ENCODE data around the gene GON7.
A peak's percentile ranks its signal among the peaks of the same experiment; 100 is the strongest.

Gene GON7

DNA sequence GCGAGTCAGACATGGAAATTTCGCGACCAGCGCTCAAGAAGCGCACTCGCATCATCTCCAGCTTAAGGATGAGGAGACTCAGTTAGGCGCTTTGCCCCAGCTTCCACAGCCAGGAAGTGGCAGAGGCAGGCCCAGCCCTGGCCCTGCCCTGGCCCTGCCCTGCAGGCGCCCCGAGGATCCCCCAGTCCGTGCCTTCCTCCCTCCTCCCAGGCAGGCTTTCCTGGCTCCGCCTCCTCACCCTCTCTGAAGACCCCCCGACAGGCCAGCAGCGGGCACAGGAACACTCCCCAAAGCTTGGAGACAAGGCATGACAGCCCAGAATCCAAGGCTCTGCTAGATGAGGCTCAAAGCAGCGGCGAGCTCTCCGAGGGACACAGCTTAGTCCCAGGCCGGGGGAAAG is 25.3 kb upstream of the GON7 start:
- no peak overlapping the region for H2BK15ac ChIP-seq (ENCODE audit: low read depth, poor library complexity, severe bottlenecking)
- no peak overlapping the region for H3K23ac ChIP-seq (ENCODE audit: low read length in 2 of 2)
- no peak overlapping the region for H3K4me2 ChIP-seq (ENCODE audit: low read length, poor library complexity, severe bottlenecking)
- no peak overlapping the region for H3K27ac ChIP-seq (ENCODE audit: low read length, poor library complexity, severe bottlenecking)
- H2AFZ ChIP-seq (ENCODE audit: low read depth, low read length) = no peak overlapping the region
- H2AK5ac ChIP-seq (ENCODE audit: low read length, severe bottlenecking) = no peak overlapping the region
- H2BK5ac ChIP-seq (ENCODE audit: low read depth, low read length, poor library complexity, severe bottlenecking) = no peak overlapping the region
- peaks cover 6% of the 10 kb centered on the region for H3K4me1 ChIP-seq (ENCODE audit: control insufficient read depth, insufficient read depth, low read depth, low read length)
- no peak overlapping the region for H2BK120ac ChIP-seq (ENCODE audit: low read depth, low read length)
- H4K91ac ChIP-seq (ENCODE audit: low read length) = no peak overlapping the region
- peak overlapping the region in 1 of 2 experiments; percentile 85 for H3K4me3 ChIP-seq (ENCODE audit: insufficient read depth in 1 of 2, low read depth in 1 of 2, low read length in 2 of 2)
- H3K9me3 ChIP-seq (ENCODE audit: control insufficient read depth, low read length) = no peaks in the 10 kb centered on the region
- H3K4ac ChIP-seq (ENCODE audit: low read depth in 1 of 2, low read length in 2 of 2) = no peak overlapping the region
- H3K18ac ChIP-seq (ENCODE audit: low read depth in 1 of 2, low read length in 2 of 2) = no peak overlapping the region
- peaks cover 5% of the 10 kb centered on the region for H3K79me1 ChIP-seq (replicated peaks; ENCODE audit: low read length, poor library complexity, severe bottlenecking)
- H3K14ac ChIP-seq (ENCODE audit: low read length in 2 of 2) = no peak overlapping the region
- no peak overlapping the region for H4K8ac ChIP-seq (ENCODE audit: low read length)
- H3K27me3 ChIP-seq (ENCODE audit: control insufficient read depth in 1 of 2, insufficient read depth in 1 of 2, low read length in 2 of 2) = no peaks in the 10 kb centered on the region
- 95% methylated on average over 17 of the region's 17 CpGs for WGBS
- no peak for DNase-seq
- no peak overlapping the region for H2BK12ac ChIP-seq (ENCODE audit: low read length in 2 of 2)
- peaks cover 17 to 19% of the 10 kb centered on the region in 2 experiments for H3K36me3 ChIP-seq (ENCODE audit: control insufficient read depth in 1 of 2, insufficient read depth in 2 of 2, low read depth in 1 of 2, low read length in 2 of 2)
- peak overlapping the region; percentile 86 for H3K9ac ChIP-seq (ENCODE audit: low read length)

DNA sequence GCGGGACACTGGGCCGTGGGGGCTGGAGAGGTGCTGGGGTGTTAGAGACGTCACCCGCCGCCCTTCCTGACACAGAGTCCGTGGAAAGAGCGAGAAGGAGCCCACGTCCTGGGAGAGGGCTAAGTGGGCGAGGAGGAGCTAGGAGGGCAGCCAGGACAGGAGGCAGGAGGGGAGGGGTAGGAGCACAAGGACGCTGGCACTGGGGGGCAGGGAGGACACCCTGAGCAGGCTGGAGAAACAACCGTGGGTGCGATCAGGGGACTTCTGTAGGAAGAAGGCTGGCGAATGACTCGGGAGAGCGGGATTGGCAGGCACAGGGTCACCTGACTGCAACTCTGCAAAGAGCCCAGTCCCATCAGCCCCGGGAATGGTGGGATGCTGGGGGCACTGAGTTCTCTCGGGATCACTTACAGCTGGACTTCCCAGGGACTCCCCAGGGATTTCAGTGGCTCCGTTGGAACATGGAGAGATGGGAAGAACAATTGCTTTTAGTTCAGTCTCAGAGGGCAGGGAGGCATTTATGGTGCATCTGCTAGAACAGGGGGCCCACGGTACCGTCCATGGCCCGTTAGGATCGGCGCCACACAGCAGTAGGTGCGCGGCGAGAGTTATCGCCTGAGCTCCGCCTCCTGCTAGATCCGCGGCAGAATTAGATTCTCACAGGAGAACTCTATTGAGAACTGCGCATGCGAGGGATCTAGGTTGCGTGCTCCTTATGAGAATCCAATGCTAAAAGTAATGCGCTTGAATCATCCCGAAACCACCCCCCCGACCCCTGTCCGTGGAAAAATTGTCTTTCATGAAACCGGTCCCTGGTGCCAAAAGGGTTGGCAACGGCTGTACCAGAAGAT is 24.5 kb upstream of the GON7 start:
- Histone ChIP-seq H2AFZ (ENCODE audit: low read depth, low read length) (no peak overlapping the region), H4K8ac (ENCODE audit: low read length) (peak overlapping the region; percentile 2), H3K4me1 (ENCODE audit: control insufficient read depth, insufficient read depth, low read depth, low read length) (peaks cover 7% of the 10 kb centered on the region), H3K9me3 (ENCODE audit: control insufficient read depth, low read length) (no peaks in the 10 kb centered on the region), H2AK5ac (ENCODE audit: low read length, severe bottlenecking) (no peak overlapping the region), H2BK5ac (ENCODE audit: low read depth, low read length, poor library complexity, severe bottlenecking) (no peak overlapping the region), H3K23ac (ENCODE audit: low read length in 2 of 2) (no peak overlapping the region), H2BK15ac (ENCODE audit: low read depth, poor library complexity, severe bottlenecking) (no peak overlapping the region), H3K36me3 (ENCODE audit: control insufficient read depth in 1 of 2, insufficient read depth in 2 of 2, low read depth in 1 of 2, low read length in 2 of 2) (peaks cover 23% of the 10 kb centered on the region in 2 experiments), H4K91ac (ENCODE audit: low read length) (no peak overlapping the region), H3K4ac (ENCODE audit: low read depth in 1 of 2, low read length in 2 of 2) (no peak overlapping the region), H3K4me2 (ENCODE audit: low read length, poor library complexity, severe bottlenecking) (no peak overlapping the region), H3K27ac (ENCODE audit: low read length, poor library complexity, severe bottlenecking) (no peak overlapping the region), H3K18ac (ENCODE audit: low read depth in 1 of 2, low read length in 2 of 2) (no peak overlapping the region), H3K27me3 (ENCODE audit: control insufficient read depth in 1 of 2, insufficient read depth in 1 of 2, low read length in 2 of 2) (no peaks in the 10 kb centered on the region), H3K9ac (ENCODE audit: low read length) (peak overlapping the region; percentile 86), H2BK12ac (ENCODE audit: low read length in 2 of 2) (no peak overlapping the region), H3K14ac (ENCODE audit: low read length in 2 of 2) (no peak overlapping the region), H3K79me1 (replicated peaks; ENCODE audit: low read length, poor library complexity, severe bottlenecking) (peaks cover 4% of the 10 kb centered on the region), H3K4me3 (ENCODE audit: insufficient read depth in 1 of 2, low read depth in 1 of 2, low read length in 2 of 2) (peak overlapping the region in 1 of 2 experiments; percentile 85), H2BK120ac (ENCODE audit: low read depth, low read length) (no peak overlapping the region)
- WGBS = 92% methylated on average over 39 of the region's 39 CpGs
- no peak for DNase-seq

DNA sequence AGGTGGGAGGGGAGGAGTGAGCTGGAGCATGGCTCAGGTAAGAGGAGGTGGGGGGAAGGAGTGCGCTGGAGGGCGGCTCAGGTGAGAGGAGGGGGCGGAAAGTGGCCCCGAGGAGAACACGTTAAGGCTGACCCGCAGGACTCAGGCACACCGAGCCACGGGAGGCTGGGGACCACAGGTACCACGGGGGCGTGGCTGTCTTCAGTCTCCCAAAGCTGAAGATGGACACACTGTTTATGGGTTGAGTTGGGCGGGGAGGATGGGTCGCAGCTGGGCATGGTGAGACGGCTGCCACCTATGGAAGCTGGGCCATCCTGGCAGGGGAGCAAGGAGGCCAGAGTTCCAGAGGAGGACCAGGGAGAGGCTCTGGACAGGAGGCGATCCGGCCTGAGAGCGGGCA is 23.7 kb upstream of the GON7 start:
- Histone ChIP-seq H3K36me3 (ENCODE audit: control insufficient read depth in 1 of 2, insufficient read depth in 2 of 2, low read depth in 1 of 2, low read length in 2 of 2) (peaks cover 23 to 31% of the 10 kb centered on the region in 2 experiments), H3K4me3 (ENCODE audit: insufficient read depth in 1 of 2, low read depth in 1 of 2, low read length in 2 of 2) (no peak overlapping the region), H3K79me1 (replicated peaks; ENCODE audit: low read length, poor library complexity, severe bottlenecking) (peaks cover 3% of the 10 kb centered on the region), H3K18ac (ENCODE audit: low read depth in 1 of 2, low read length in 2 of 2) (no peak overlapping the region), H4K91ac (ENCODE audit: low read length) (no peak overlapping the region), H2AFZ (ENCODE audit: low read depth, low read length) (no peak overlapping the region), H3K4me2 (ENCODE audit: low read length, poor library complexity, severe bottlenecking) (no peak overlapping the region), H3K4me1 (ENCODE audit: control insufficient read depth, insufficient read depth, low read depth, low read length) (peaks cover 7% of the 10 kb centered on the region), H3K14ac (ENCODE audit: low read length in 2 of 2) (peak overlapping the region in 1 of 2 experiments; percentile 68), H2BK12ac (ENCODE audit: low read length in 2 of 2) (no peak overlapping the region), H3K23ac (ENCODE audit: low read length in 2 of 2) (no peak overlapping the region), H2BK5ac (ENCODE audit: low read depth, low read length, poor library complexity, severe bottlenecking) (no peak overlapping the region), H3K9ac (ENCODE audit: low read length) (no peak overlapping the region), H4K8ac (ENCODE audit: low read length) (no peak overlapping the region), H3K4ac (ENCODE audit: low read depth in 1 of 2, low read length in 2 of 2) (no peak overlapping the region), H2AK5ac (ENCODE audit: low read length, severe bottlenecking) (no peak overlapping the region), H3K27ac (ENCODE audit: low read length, poor library complexity, severe bottlenecking) (no peak overlapping the region), H3K27me3 (ENCODE audit: control insufficient read depth in 1 of 2, insufficient read depth in 1 of 2, low read length in 2 of 2) (no peaks in the 10 kb centered on the region), H3K9me3 (ENCODE audit: control insufficient read depth, low read length) (no peaks in the 10 kb centered on the region), H2BK120ac (ENCODE audit: low read depth, low read length) (no peak overlapping the region), H2BK15ac (ENCODE audit: low read depth, poor library complexity, severe bottlenecking) (no peak overlapping the region)
- 97% methylated on average over 16 of the region's 16 CpGs for WGBS
- DNase-seq = no peak

DNA sequence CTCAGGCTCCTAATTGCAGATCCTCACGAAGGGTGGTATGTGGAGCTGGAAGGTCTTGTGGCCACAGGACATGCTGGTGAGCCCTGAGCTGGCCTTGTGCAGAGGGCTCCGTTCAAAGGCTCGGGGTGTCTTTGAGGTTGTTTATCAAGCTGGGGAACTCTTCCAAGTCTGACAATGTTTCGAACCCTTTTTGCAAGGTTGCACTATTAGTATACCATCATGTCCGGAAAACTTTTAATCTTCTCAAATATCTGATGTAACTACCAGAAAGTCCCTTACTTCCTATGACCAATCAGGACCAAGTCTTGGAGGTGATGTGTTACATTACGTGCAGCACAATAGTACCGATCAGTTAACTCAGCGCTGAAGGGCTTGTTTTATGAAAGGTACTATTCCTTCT is 21.7 kb upstream of the GON7 start:
- 100% methylated on average over 5 of the region's 8 CpGs for WGBS
- H3K14ac ChIP-seq (ENCODE audit: low read length in 2 of 2) = no peak overlapping the region
- no peak overlapping the region for H3K9ac ChIP-seq (ENCODE audit: low read length)
- H2BK15ac ChIP-seq (ENCODE audit: low read depth, poor library complexity, severe bottlenecking) = no peak overlapping the region
- H3K23ac ChIP-seq (ENCODE audit: low read length in 2 of 2) = no peak overlapping the region
- no peak overlapping the region for H2AFZ ChIP-seq (ENCODE audit: low read depth, low read length)
- no peak overlapping the region for H3K27ac ChIP-seq (ENCODE audit: low read length, poor library complexity, severe bottlenecking)
- H3K4ac ChIP-seq (ENCODE audit: low read depth in 1 of 2, low read length in 2 of 2) = no peak overlapping the region
- peaks cover 2% of the 10 kb centered on the region for H3K4me1 ChIP-seq (ENCODE audit: control insufficient read depth, insufficient read depth, low read depth, low read length)
- H4K8ac ChIP-seq (ENCODE audit: low read length) = no peak overlapping the region
- H3K4me2 ChIP-seq (ENCODE audit: low read length, poor library complexity, severe bottlenecking) = no peak overlapping the region
- no peak overlapping the region for H3K4me3 ChIP-seq (ENCODE audit: insufficient read depth in 1 of 2, low read depth in 1 of 2, low read length in 2 of 2)
- H3K18ac ChIP-seq (ENCODE audit: low read depth in 1 of 2, low read length in 2 of 2) = no peak overlapping the region
- H2BK120ac ChIP-seq (ENCODE audit: low read depth, low read length) = no peak overlapping the region
- DNase-seq = no peak
- no peak overlapping the region for H4K91ac ChIP-seq (ENCODE audit: low read length)
- no peaks in the 10 kb centered on the region for H3K27me3 ChIP-seq (ENCODE audit: control insufficient read depth in 1 of 2, insufficient read depth in 1 of 2, low read length in 2 of 2)
- no peak overlapping the region for H2AK5ac ChIP-seq (ENCODE audit: low read length, severe bottlenecking)
- H2BK12ac ChIP-seq (ENCODE audit: low read length in 2 of 2) = no peak overlapping the region
- peaks cover 28 to 40% of the 10 kb centered on the region in 2 experiments for H3K36me3 ChIP-seq (ENCODE audit: control insufficient read depth in 1 of 2, insufficient read depth in 2 of 2, low read depth in 1 of 2, low read length in 2 of 2)
- no peaks in the 10 kb centered on the region for H3K9me3 ChIP-seq (ENCODE audit: control insufficient read depth, low read length)
- H3K79me1 ChIP-seq (replicated peaks; ENCODE audit: low read length, poor library complexity, severe bottlenecking) = no peaks in the 10 kb centered on the region
- no peak overlapping the region for H2BK5ac ChIP-seq (ENCODE audit: low read depth, low read length, poor library complexity, severe bottlenecking)

Data from mesenchymal stem cell (in vitro differentiated cells and primary cell).